Measurements from ENCODE around the gene AKT3.

AKT3 gene

DNA sequence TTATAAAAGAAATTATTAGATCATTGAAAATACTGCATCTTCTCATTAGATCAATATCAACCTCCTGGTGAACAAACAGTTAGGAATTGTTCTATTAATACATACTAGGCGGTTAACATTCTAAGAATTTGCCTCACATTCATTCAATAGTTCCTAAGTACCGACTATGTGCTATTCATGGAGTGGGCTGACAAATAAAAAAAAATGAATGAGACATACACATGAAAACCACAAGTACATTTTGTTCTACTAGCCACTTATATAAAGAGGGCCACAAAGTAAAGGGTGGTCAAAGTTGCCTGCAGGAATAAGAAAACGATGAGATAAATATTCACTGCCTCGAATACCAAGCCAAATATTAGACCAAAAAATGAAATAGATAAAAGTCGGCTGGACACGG, 299.8 kb downstream of the AKT3 start:
- no peak for DNase-seq (ENCODE audit: low read depth)

- no peak for DNase-seq (ENCODE audit: low read depth)
These were observed 300.3 kb downstream of the AKT3 start for GRCh38 chr1:243549791-243550190.

- DNase-seq (ENCODE audit: low read depth): no peak
These were observed 300.9 kb downstream of the AKT3 start for GRCh38 chr1:243549108-243549507.

DNA sequence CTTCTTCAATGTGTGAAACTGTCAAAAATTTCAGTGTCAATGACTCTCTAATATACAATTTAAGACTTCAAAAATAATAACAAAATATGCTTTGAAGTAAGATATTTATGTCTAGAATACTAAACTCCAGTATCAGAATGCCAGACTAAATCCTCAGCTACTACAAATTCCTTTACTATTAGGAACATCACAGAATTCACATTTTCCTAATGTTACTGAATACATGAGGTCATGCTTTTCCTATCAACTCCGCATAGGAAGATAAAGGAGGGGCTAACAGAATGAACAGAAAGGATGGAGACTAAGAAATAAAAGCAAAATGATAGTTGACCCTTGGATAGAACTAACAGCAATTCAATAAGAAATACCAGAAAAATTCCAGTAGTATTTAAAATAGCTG, 301.5 kb downstream of the AKT3 start:
- no peak for DNase-seq (ENCODE audit: low read depth)

DNA sequence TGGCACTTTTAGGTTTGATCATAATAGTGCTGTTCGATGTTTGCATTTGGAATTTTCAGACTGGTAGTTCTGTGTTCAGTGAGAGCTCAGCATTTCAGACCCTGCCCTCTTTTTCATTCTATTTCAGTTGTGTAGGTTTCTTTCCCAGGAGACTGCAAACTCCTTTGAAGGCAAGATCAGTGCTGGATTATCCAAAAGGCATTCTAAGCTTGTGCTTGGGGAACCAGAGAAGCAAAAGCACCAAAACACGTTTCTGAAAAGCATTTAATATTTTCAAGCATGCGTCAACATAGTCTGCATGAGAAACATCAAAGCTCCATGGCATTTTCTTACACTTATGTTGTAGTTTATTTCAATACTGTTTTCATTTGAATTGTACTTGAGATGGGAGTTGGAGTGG, 302.2 kb downstream of the AKT3 start:
- DNase-seq (ENCODE audit: low read depth): no peak

DNA sequence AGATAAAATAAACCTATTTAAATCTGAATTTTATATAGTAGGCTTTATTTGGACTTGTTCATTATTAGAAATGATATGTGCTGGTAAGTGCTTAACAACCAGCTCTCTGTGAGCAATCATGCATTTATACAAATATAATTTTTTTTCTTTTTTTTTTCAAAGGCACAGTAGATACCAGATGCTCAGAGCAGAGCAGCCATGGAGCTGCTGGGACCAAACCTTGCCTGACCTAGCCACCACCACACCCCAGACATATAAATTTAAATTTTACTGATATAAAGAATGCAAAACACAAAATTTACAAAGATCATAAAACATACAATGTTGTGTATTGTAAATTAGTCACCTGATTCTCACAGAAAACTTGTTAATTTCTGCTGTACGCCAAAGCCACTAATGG, 303.6 kb downstream of the AKT3 start:
- no peak for DNase-seq (ENCODE audit: low read depth)

GRCh38 chr1:243543501-243543900, 306.5 kb downstream of the AKT3 start:
- DNase-seq (ENCODE audit: low read depth): no peak

- DNase-seq (ENCODE audit: low read depth): no peak
These were observed 307.2 kb downstream of the AKT3 start for GRCh38 chr1:243542739-243543415.

DNA sequence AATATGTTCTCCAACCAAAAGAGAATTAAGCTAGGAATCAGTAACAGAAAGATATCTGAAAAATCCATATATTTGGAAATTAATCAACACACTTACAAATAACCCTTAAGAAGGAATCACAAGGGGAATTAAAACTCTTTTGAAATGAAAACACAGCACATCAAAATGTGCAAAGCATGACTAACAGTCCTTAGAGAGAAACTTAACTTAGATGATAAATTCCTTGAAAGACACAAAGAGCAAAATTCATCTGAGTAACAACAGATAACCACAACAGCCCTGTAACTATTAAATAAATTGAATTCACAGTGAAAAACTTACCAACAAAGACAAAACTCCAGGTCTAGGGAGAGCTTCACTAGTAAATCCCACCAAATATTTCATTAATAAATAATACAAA, 310.4 kb downstream of the AKT3 start:
- no peak for DNase-seq (ENCODE audit: low read depth)

DNA sequence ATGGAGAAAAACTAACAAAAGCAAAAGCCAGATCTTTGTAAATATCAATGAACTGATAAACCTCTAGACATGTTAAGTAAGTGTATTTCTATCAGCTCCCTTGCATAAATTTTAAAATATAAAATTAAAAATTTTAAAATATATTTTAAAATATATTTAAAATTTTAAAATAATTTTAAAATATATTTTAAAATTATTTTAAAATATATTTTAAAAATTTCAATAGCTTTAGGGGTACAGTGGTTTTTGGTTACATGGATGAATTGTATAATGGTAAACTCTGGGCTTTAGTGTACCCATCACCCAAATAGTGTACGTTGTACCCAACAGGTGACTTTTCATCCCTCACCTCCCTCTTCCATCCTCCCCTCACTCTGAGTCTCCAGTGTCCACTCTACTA, 315.0 kb downstream of the AKT3 start:
- DNase-seq (ENCODE audit: low read depth): no peak

- DNase-seq (ENCODE audit: low read depth): no peak
These were observed 320.5 kb downstream of the AKT3 start for GRCh38 chr1:243529512-243529911.

DNA sequence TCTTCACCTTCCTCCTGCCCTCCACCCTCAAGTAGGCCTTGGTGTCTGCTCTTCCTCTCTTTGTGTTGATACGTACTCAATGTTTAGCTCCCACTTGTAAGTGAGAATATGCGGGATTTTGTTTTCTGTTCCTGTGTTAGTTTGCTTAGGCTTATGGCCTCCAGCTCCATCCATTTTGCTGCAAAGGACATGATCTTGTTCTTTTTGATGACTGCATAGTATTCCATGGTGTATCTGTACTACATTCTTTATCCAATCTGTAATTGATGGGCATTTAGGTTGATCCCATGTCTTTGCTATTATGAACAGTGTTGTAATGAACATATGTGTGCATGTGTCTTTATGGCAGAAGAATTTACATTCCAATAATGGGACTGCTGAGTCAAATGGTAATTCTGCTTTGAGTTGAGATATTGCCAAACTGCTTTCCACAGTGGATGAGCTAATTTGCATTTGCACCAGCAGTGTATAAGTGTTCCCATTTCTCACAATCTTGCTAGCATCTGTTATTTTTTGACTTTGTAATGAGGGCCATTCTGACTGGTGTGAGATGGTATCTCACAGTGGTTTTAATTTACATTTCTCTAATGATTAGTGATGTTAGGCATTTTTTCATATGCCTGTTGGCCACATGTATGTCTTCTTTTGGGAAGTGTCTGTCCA, 321.5 kb downstream of the AKT3 start:
- no peak for DNase-seq (ENCODE audit: low read depth)

DNA sequence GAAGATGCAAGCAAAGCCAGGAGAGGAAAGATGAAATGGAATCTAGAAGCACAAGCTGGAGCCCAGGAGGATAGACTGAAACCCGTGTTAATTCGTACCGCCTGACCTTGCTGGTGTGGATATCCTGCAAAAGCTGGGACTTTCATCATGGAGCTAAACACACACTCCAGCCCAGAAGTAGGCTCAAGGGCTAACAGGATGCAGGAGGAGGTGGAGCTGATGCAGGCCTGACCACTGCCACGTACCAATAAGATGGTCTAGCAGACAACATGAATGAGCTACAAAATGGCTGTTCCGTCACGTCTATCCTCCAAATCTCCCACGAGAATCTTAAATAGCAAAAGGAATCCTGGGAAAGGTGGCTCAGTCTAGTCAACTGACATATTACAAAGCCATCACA, 323.9 kb downstream of the AKT3 start:
- DNase-seq (ENCODE audit: low read depth): no peak

DNA sequence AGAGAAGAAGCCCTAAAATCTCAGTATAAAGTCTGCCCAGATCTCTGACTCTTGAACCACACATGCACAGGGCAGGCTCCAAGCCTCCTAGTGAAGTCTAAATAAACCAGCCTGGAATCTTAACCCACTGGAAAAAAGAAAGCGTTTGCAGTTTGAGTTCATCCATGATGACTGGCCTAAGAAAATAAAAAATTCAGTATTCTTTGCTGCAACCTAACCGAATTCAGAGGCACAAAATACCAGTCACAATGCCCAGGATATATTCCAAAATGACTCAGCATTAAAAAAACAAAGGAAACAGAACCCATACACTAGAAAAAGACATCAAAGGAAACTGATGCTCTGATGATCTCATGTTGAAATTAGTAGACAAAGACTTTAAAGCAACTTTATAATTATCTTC, 325.0 kb downstream of the AKT3 start:
- no peak for DNase-seq (ENCODE audit: low read depth)

DNA sequence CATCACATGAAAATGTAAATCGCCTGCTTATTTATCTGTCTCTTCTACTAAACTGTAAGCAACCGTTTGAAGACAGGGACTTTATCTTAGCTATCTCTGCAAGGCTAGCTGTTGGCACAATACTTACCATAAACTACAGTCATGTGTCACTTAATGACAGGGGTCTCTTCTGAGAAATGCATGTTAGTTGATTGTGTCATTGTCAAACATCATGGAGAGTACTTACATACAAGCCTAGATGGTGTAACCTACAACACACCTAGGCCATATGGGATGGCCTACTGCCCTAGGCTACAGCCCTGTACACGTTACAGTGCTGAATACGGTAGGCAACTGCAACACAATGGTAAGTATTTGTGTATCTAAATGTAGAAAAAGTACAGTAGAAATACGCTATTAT, 326.3 kb downstream of the AKT3 start:
- DNase-seq (ENCODE audit: low read depth): no peak

DNA sequence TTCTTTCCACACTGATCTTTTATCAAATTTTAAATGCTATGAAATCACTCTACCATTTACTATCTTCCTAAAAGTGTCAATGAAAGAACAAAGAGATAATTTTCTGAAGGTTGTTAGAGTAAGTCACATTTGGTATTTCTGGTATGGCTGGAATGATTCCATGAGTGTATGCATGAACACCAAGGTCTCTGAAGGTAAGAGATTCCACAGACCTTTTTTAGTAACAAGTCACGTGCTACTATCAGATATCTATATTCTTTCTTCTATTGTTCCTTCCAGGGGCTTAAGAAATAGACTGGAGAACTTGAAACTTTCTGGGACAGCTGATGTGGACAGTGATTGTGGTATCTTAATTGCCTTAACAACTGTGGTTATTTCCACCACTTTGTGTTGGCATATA, 329.2 kb downstream of the AKT3 start:
- no peak for DNase-seq (ENCODE audit: low read depth)

GRCh38 chr1:243514927-243515326, 335.1 kb downstream of the AKT3 start:
- no peak for DNase-seq (ENCODE audit: low read depth)

GRCh38 chr1:243513726-243514491, 336.1 kb downstream of the AKT3 start:
- DNase-seq (ENCODE audit: low read depth): no peak

DNA sequence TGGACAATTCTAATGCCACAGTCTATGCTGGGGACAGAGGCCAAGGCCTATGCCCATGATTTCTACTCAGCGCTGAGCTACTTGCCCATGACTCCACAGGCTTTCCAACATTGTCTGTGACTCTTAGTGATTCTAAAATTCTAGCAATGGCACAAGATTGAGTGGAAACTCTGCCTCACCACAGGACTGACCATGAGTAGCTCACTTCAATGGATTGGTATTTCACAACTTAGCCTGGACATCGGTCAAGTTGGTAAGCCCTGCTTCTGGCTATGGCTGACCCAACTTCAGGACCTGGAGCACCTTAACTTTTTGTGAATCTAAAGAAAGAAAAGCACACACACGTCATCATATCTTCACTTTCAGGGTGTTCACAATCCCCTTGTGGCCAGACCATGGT, 339.1 kb downstream of the AKT3 start:
- DNase-seq (ENCODE audit: low read depth): no peak

GRCh38 chr1:243508943-243509342, 341.1 kb downstream of the AKT3 start:
- no peak for DNase-seq (ENCODE audit: low read depth)

GRCh38 chr1:243508303-243508713, 341.7 kb downstream of the AKT3 start:
- DNase-seq (ENCODE audit: low read depth): peak; percentile 29

- DNase-seq (ENCODE audit: low read depth): no peak
These were observed 342.3 kb downstream of the AKT3 start for GRCh38 chr1:243507672-243508302.

Data from stimulated activated CD8-positive, alpha-beta memory T cell treated with anti-CD3 and anti-CD28 coated beads, Interleukin-4, amount 100 ng/mL, for 24 hours (primary cell).